Posterior cingulate gyrus (tissue), 11 donors: ENCODE results near the gene DYNC2I2.
"Not testable (repeated sequence)": the region's sequence is repeated elsewhere in the genome, so short reads cannot be mapped to it uniquely, and the experiment has no call there.

ENCODE experiments used
- DNase-seq, 10 donors: peaks; one replicate each; pipeline versions ENCODE4 v3.0.0 to v3.0.0-alpha.2; 2020 to 2021; ENCODE audit warnings: mixed read lengths in 3 of 10
- intact Hi-C: fragments of 100-400 bp; cut with DNase I; formaldehyde crosslinking; loops from one replicate; pipeline ENCODE4 v1.15.1; 2023

DYNC2I2 gene

GRCh38 chr9:128688501-128689292 is 32.0 kb upstream of the DYNC2I2 start, which contains the start of gene SET:
TSS of gene SET (plus strand) at chr9:128689222. CDS start at chr9:128689583, 361 bp downstream.
- intact Hi-C loops: loop anchor here (2.0 kb wide), 1 partner anchor 32 kb away; the partner anchor contains the start of gene DYNC2I2
- DNase-seq: peak; percentile 77 to 98 (median 86)

- peak in 1 of 10 donors; percentile 31 for DNase-seq
- intact Hi-C loops: no loop called here
These were observed 30.8 kb upstream of the DYNC2I2 start for GRCh38 chr9:128687453-128687852.

- intact Hi-C loops: no loop called here
- peak in 2 of 10 donors; percentile 41 to 45 for DNase-seq
These were observed 29.2 kb upstream of the DYNC2I2 start for GRCh38 chr9:128685636-128686489.

DNA sequence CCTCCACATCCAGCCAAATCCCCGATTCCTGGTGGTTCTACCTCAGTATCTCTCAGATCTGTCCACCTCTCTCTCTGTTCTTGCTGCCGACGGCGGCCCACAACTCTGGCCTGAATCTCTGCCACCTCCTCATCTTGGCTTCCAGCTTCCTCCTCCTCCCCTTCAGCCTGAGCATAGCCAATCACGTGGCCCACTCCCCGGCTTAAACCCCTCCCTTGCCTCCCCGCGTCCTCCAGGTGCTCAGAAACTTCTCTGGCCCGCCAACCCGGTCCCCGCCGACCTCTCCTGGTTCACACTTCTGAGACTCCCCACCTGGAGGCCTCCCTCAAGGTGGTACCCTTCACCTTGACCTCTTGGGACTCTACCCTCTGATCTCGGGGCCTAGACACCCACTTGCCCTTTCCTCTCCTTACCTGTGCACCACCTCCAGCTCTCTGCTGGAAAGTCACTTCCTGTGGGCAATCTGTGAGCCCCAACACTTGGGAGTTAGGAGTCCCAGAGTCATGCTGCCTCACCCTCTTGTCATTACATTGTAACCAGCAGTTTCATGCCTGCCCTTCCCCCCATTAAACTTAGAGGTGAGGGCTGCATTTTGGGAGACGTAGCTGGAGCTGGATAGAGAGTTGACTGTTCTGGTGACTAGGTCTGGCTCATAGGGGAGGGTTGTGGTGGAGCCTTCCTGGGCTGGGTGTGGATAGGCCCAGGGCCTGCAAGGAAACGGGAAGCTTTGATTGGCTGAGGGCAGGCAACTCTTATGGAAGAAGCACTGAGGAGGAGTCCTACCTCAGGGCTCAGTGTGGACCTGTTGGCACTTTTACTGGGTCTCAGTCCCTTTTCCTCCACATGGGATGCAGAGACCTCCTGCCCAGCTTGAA is 27.9 kb upstream of the DYNC2I2 start:
- intact Hi-C loops: no loop called here
- DNase-seq: peak in 7 of 10 donors; percentile 31 to 88 (median 37)

DNA sequence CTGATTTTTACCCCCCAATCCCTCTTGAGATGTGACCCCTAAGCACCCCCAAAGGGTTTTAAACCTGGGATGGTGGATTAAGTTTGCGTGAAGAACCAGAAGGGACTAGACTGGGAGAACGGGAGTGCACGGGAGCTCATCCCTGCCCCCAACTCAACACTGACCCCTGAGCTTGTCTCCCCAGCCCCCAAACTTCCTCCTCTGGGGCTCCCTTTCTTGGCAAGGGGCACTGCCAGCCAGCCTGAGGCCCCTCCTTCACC is 27.3 kb upstream of the DYNC2I2 start:
- intact Hi-C loops: no loop called here
- DNase-seq: no peak

- intact Hi-C loops: no loop called here
- peak in 3 of 10 donors; percentile 66 to 81 (median 77) for DNase-seq
These were observed 26.9 kb upstream of the DYNC2I2 start for GRCh38 chr9:128683340-128684064.

DNA sequence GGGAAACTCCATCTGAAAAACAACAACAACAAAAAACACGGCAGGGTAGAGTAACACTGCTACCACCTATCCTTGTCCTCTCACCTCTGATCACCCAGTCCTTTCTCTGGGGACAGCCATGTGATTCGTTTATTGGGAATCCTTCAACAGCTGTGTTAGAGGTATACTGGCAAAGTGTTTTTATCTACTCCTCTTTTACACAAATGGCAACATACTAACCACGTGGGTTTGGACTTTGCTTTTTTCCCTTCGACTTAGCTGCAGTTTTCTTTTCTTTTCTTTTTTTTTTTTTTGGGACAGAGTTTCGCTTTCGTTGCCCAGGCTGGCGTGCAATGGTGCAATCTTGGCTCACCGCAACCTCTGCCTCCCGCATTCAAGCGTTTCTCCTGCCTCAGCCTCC is 21.1 kb upstream of the DYNC2I2 start:
- peak in 1 of 10 donors; percentile 13 for DNase-seq
- intact Hi-C loops: no loop called here

DNA sequence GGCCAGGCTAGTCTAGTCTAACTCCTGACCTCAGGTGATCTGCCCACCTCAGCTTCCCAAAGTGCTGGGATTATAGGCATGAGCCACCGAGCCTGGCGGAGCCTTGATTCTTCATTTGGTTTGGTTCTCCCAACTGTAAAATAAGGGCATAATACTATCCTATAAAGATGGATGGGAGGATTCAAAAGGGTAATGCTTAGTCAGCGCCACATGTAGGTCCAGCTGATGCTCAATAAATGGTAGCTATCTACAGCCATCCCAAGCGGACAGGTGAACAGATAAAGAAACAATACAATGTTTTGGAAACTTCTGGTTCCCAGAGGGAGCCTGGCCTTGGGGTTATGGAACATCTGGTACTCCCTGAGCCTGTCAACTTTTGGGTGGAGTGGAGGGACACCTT is 18.7 kb upstream of the DYNC2I2 start:
- DNase-seq: peak in 3 of 10 donors; percentile 3 to 52 (median 13)
- intact Hi-C loops: no loop called here

DNA sequence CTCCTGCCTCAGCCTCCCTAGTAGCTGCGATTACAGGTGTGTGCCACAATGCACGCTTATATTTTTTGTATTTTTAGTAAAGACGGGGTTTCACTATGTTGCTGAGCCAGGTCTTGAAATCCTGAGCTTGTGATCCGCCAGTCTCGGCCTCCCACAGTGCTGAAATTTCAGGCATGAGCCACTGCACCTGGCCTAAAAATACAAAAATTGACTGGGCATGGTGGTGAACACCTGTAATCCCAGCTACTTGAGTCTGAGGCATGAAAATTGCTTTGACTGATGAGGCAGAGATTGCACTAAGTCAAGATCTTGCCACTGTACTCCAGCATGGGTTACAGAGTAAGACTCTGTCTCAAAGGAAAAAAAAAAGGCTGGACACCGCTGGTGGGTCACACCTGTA is 13.1 kb upstream of the DYNC2I2 start:
- intact Hi-C loops: no loop called here
- peak in 2 of 10 donors; percentile 2 to 30 for DNase-seq

DNA sequence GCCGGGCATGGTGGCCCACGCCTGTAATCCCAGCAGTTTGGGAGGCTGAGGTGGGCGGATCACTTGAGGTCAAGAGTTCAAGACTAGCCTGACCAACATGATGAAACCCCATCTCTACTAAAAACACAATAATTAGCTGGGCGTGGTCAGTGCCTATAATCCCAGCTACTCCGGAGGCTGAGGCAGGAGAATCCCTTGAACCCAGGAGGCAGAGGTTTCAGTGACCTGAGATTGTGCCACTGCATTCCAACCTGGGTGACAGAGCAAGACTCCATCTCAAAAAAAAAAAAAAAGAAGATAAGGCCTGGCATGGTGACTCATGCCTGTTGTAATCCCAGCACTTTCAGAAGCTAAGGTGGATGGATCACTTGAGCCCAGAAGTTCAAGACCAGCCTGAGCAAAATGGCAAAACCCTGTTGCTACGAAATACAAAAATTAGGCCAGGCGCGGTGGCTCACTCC is 9.9 kb upstream of the DYNC2I2 start:
- intact Hi-C loops, DNase-seq: not testable (repeated sequence)

- no peak for DNase-seq
- intact Hi-C loops: loop anchor here (2.0 kb wide), 1 partner anchor 31 kb away; the partner anchor contains the start of gene SET
These were observed 1.1 kb upstream of the DYNC2I2 start for GRCh38 chr9:128657796-128658195.

- DNase-seq: no peak
- intact Hi-C loops: loop anchor here (2.0 kb wide), 1 partner anchor 31 kb away; the partner anchor contains the start of gene SET
These were observed 677 bp upstream of the DYNC2I2 start for GRCh38 chr9:128657344-128657704.

- intact Hi-C loops: no loop called here
These were observed 2.2 kb downstream of the DYNC2I2 start for GRCh38 chr9:128654481-128654880.

GRCh38 chr9:128653908-128654307 is 2.7 kb downstream of the DYNC2I2 start:
- no peak for DNase-seq
- intact Hi-C loops: loop anchor here (2.0 kb wide), 1 partner anchor 19 kb away; no protein-coding TSS in a partner anchor

More at GRCh38 chr9:128654481-128654880, 2.2 kb downstream of the DYNC2I2 start:
- DNase-seq: no peak

DNA sequence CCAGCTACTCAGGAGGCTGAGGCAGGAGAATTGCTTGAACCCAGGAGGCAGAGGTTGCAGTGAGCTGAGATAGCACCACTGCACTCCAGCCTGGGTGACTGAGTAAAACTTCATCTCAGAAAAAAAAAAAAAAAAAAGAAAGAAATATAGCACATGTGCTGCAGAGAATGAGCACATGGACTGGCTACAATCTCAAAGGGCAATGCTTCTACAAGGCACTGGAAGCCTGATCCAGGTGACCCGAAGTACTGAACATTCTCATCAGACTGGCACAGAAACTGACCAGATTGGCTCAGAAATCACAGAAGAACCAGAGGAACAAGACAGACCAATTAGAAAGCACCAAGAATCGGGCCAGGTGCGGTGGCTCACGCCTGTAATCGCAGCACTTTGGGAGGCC is 4.8 kb downstream of the DYNC2I2 start:
- DNase-seq: no peak
- intact Hi-C loops: loop anchor here (2.0 kb wide), 1 partner anchor 17 kb away; no protein-coding TSS in a partner anchor

- intact Hi-C loops: not testable (repeated sequence)
These were observed 8.4 kb downstream of the DYNC2I2 start for GRCh38 chr9:128648206-128648605.

DNA sequence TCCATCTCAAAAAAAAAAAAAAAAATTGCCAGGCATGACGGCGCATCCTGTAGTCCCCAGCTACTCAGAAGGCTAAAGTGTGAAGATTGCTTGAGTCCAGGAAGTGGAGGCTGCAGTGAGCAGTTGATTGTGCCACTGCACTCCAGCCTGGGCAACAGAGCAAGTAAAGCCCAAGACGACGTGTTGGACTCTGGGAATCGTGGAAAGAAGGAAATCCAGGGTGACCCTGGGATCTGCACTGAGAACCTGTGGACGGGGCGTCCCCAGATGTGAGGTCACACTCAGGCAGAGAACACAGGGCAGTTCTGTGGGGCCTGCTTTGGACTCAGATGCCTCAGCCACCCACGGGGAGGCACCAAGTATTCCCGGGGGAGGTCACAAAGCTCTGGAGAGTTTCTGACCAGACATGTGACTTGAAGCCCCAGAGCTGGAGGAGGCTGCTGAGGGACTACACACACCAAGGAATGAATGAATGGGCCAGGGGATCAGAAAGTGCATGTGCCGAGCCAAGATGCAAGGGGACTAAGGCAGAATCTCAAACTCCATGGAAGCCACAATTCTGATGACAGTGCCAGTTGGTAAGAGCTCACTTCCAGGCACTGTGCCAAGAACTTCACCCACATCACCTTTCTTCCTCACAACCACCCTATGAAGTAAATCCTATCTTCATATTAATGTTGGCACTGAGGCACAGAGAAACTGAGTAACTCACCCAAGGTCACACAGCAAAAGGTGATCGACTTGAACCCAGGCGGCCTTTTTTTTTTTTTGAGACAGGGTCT is 12.9 kb downstream of the DYNC2I2 start:
- intact Hi-C loops: no loop called here
- DNase-seq: no peak

More at GRCh38 chr9:128648206-128648605, 8.4 kb downstream of the DYNC2I2 start:
- not testable (repeated sequence) for DNase-seq

GRCh38 chr9:128642675-128643245 is 13.9 kb downstream of the DYNC2I2 start:
- intact Hi-C loops: no loop called here
- no peak for DNase-seq
